ENCODE results near the gene RAI14.

- TF ChIP-seq CTCF (IDR thresholded peaks at IDR 0.05 in 4 of 5, conservative IDR thresholded peaks at IDR 0.05 in 1 of 5) (no peak), POLR2A (IDR thresholded peaks at IDR 0.05) (no peak)
These were observed 41.9 kb downstream of the RAI14 start for GRCh38 chr5:34698109-34698419.
